PC-3 (cell line): ENCODE data around the gene CYP4B1.

Source experiments
- EZH2 ChIP-seq: fragments of 300-600 bp; sonication (generic); IDR thresholded peaks from one replicate; pipeline ENCODE4 v1.6.1; 2017; ENCODE audit warnings: antibody characterized with exemption, mild to moderate bottlenecking, low read length; ENCODE audit not compliant: unreplicated experiment
- EZH2phosphoT487 ChIP-seq: fragments of 300-600 bp; sonication (generic); IDR thresholded peaks from 2 replicates; pipeline ENCODE4 v1.6.1; 2018; ENCODE audit warnings: mild to moderate bottlenecking, antibody characterized with exemption, low read length, borderline replicate concordance
- TF ChIP-seq, protein P1 (sequence below): fragments of 300-600 bp; sonication (generic); conservative IDR thresholded peaks from 2 replicates; pipeline ENCODE4 v1.5.1; 2017; ENCODE audit warnings: antibody characterized with exemption, low read depth, mild to moderate bottlenecking, low read length

DNA sequence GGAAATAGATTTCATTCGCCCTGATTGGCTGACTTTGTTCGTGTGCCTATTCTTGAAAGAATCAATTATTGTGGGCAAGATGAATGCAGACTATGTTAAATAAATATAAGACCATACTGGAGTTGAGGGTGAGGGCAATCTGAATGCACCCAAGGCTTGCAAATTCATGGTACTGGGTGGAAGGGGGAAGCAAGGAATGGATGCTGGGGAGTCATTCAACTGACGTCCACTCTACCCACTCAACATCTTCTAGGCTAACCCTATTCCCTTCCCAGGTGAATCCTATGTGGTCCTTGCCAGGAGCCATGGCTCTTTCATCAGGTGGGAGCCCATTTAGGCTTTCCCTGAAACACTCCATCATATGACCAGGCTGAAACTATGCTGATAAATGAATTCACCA, 5.7 kb upstream of the CYP4B1 start:
- TF ChIP-seq, protein P1, sequence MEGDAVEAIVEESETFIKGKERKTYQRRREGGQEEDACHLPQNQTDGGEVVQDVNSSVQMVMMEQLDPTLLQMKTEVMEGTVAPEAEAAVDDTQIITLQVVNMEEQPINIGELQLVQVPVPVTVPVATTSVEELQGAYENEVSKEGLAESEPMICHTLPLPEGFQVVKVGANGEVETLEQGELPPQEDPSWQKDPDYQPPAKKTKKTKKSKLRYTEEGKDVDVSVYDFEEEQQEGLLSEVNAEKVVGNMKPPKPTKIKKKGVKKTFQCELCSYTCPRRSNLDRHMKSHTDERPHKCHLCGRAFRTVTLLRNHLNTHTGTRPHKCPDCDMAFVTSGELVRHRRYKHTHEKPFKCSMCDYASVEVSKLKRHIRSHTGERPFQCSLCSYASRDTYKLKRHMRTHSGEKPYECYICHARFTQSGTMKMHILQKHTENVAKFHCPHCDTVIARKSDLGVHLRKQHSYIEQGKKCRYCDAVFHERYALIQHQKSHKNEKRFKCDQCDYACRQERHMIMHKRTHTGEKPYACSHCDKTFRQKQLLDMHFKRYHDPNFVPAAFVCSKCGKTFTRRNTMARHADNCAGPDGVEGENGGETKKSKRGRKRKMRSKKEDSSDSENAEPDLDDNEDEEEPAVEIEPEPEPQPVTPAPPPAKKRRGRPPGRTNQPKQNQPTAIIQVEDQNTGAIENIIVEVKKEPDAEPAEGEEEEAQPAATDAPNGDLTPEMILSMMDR: no peak
- TF ChIP-seq EZH2 (no peak), EZH2phosphoT487 (no peak)
